GM11168 (cell line): ENCODE data around the gene OPN4.

Experiments
- in situ Hi-C: fragments of 300-500 bp; cut with MboI; formaldehyde crosslinking; loops from one replicate; pipeline ENCODE4 v1.12.0; 2022; ENCODE audit warnings: low sequenced_read_pairs; ENCODE audit not compliant: unreplicated experiment

Gene OPN4

GRCh38 chr10:86661161-86662025, 7.0 kb downstream of the OPN4 start:
- in situ Hi-C loops, result no loop called here

DNA sequence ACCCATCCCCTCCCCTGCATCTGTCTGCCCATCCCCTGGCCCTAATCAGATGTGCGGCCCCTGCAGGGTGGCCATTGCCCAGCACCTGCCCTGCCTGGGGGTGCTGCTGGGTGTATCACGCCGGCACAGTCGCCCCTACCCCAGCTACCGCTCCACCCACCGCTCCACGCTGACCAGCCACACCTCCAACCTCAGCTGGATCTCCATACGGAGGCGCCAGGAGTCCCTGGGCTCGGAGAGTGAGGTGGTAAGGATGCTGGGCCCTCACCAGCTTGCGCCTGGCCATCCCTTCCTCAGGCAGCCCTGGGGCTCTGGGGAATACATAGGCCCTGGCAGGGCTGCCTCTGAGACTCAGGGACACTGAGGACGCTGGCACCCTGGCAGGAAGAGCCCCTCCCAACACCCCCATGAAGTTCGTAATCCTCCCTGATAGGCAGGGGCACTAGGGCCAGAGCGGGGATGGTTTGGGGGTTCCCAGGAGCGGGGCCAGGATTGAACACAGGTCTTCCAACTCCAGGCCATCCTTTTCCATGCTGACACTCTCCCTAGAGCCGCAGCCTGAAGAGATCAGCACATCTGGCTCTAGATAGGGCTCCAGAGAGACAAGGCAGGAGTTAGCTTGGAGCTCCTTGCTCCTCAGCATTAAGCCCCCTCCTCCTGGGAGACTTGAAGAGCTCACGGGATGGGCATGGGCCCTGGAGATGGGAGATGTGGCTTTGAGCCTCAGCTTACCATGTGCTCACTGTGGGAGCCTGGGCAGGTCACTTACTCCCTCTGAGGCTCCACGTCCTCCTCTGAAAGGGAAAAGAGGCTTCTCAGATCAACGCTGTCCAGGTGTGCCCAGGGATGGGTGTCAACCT, 8.1 kb downstream of the OPN4 start:
- in situ Hi-C loops, result no loop called here

DNA sequence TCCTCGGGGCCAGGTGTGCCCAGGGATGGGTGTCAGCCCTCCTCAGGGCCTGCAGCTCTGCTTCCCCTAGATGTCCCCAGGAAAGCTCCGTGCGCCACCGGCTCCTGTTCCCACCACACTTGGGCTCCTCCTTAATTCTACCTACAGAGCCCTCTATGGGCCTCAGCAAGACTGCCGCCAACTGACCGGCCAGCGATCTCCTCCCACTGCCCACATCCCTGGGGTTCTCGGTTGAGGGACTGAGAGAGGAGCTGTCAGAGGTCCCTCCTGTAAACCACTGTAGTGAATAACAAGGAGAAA, 8.6 kb downstream of the OPN4 start:
- in situ Hi-C loops, result no loop called here

GRCh38 chr10:86663576-86664339, 9.4 kb downstream of the OPN4 start:
- in situ Hi-C loops, result no loop called here

DNA sequence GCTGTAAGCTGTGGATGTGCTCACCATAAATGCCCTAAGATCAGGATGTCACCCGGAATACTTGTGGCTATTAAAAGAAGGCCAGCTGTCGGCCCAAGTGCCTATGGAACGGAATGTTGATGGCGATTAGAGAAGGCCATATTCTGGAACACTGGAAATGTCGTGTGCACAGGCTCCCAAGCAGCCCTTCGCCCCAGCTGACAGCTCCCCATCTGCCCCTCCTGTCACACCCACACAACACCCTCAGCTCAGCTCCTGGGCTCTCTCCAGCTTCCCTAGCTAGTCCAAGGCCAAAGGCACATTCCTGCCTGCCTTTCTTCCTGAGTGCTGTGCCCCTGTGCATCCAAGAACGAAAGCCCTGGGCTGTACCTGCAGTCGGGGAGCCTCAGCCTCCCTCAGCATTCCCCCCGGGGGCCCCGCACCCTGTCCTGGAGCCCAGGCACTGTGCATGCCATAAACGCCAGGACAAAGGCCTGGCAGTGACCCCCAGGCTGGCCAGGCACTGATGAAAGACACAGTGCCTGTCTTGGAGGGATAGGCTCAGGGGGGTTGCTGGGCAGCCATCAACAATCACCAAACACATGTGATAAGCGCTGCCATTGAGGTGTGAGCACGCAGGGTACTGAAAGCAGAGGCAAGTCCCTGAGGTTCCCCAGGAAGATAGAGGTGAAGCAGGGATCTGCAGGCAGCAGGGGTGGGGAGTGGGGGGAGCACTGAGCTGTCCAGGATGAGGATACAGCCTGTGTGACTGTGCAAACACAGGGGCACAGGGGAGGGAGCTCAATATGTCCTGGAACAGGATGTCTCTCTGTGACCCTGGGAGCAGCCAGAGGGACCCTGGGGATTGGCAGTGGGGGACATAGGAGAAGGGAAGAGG, 10.2 kb downstream of the OPN4 start:
- in situ Hi-C loops, result no loop called here

DNA sequence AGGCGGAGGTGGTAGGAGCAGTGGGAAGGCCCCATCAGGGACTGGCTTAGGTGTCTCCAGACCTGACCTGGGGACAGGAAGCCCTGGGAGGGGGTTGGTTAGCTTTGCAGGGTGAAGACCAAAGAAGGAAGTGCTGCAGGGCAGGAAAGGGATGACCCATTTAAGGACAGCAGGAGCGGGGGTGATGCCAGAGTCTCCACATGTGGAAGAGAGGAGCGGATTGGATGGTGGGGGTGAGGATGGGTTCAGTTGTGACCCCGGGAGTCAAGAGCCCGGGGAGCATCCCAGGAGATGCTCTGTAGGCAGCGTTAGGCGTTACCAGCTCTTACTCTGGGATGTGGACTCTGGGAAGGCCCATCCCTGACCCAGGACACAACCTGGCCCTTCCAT, 10.9 kb downstream of the OPN4 start:
- in situ Hi-C loops, result no loop called here

- in situ Hi-C loops, result no loop called here
Observed at GRCh38 chr10:86665868-86666267, 11.5 kb downstream of the OPN4 start.

DNA sequence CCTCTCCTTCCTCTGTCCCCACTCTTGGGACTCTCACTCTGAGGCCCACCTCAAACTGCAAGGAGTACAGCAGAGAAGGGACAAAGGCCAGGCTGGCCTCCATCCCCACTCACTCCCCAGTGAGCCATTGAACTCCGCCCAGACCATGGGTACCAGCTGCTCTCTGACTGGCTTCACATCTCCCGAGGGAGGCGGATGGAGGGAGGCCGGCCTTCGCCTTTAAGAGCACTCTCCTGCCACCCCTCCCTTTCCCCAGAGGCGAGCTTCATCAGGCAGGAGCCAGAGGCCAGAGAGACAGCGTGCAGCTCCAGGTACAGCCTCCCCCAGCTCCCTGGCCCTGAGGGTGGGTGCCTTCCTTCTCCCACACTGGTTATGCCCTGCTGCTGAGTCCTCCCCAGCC, 12.2 kb downstream of the OPN4 start:
- in situ Hi-C loops, result no loop called here

DNA sequence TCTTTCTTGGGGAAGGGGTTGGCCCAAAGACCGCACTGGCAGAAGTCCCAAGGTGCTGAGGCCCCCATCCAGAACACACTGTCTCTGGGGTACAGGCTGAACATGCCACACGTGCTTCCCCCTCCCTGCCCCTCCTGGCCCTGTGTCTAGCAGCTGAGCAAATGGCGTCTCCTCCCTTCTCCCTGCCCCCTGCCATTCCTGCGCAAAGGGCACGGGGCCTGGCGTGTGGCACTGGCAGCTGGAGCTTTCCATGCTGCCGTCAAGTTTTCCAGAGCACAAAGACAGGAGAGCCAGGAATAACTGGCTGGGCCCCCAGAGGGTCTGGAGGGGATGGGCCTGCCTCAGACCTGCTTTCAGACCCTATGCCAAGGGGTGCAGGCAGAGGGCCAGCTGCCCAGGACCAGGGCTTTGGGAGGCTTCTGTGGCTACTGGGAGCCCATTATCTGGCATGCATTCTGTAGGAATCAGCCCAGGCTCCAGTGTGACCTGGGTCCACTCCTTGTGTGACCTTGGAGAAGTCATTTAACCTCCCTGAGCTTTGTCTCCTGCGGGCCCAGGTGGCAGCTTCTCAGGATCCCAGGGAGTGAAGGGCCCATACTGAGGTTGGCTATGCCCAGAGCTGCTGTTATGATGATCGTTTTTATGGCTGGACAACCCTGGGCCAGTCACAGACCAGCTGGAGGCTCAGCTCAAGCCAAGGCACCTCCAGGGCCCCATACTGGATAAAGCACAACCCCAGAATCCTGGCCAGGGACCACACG, 13.3 kb downstream of the OPN4 start:
- in situ Hi-C loops, result no loop called here

- in situ Hi-C loops, result no loop called here
Observed at GRCh38 chr10:86668297-86669165, 14.2 kb downstream of the OPN4 start, which contains the start of gene LDB3. Gene LDB3 (plus strand): TSS chr10:86668511. CDS start chr10:86668692, 181 bp downstream.

DNA sequence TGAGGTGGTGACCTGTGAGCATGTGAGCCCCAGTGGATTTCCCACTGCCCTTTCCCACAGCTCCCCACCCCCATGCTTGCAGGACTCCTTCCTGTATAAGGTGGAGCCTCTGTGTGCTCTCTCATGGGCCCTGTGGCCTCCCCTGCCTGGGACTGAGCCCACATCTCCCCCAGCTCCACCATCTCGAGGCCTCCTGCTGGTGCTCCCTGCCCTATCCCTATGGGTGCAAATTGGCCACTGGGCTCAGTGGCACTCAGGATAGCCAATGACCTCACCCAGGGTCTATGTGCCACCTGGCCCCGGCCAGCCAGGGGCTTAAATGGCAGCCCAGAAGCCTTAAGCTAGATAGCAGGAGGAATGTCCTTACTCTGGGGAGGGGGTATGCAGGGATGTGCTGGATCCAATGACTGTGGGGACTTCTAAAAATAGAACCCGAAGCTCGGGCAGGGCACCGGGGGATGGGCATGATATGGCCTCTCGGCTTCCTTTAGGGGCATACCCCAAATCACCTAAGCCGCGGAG, 16.0 kb downstream of the OPN4 start:
- in situ Hi-C loops, result no loop called here

- in situ Hi-C loops, result no loop called here
Observed at GRCh38 chr10:86670876-86671275, 16.5 kb downstream of the OPN4 start.

- in situ Hi-C loops, result no loop called here
Observed at GRCh38 chr10:86671419-86671818, 17.1 kb downstream of the OPN4 start.

GRCh38 chr10:86671985-86672710, 17.8 kb downstream of the OPN4 start:
- in situ Hi-C loops, result no loop called here

DNA sequence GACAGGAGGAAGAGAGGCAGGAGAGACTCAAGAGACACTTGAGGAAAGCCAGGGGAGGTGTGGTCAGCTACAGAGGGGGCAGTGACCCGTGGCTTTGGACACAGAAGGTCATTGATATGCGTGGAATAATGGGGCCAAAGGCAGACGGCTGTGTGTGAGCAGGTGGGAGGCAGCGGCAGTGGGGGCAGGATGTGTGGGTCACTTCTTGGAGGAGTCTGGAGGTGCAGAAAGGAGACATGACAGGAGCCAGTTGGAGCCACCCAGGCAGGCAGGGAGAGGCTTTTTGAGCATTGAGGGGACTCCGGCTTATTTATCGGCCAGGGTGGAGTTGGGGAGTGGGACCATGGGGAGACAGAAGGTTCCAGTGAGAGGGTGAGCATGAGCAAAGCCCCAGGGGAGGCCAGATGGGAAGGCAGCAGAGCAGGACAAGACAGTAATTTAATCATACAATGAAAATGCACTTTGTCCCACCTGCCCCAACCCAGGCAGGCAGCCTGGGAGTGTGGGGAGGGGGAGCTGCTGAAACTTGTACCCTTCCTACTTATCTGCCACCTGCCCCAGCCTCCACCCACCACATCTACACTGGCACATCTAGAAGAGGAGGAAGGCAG, 19.0 kb downstream of the OPN4 start:
- in situ Hi-C loops, result no loop called here

DNA sequence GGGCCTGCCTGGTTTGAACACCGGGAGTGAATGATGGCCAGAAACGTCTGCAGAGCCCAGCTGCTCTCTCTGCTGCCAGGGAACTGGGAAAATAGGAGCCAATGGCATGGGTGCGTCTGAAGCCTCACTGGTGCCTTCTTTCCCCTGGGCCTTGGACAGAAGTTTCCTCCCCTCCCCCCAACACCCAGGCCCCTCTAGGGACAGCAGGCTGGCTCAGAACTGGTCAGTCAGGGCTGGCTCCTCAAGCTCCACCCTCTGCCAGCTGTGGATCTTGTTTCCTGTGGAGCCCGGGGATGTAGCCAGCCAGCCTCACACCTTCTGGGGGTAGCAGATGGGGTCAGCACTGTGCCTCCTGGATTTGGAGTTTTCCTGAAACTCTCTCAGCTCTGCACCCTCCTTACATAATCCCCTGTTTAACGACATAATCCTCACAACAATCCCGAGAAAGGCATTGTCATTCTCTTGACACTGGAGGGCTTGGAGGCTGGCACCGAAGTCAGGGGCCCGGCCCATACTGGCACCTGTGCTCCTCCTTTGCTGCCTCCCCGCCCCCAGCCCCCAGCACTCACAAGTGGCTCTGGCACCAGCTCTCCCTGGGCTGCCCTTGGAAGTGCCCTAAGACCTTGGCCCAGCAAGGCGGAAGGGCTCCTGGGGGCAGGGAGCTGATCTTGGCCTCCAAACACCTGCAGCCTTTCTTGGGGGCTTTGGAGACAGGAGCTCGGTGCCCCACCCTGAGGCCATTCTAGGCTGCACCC, 19.7 kb downstream of the OPN4 start:
- in situ Hi-C loops, result no loop called here
